ENCODE data around the gene TYW3.

TYW3 gene

GRCh38 chr1:74732960-74733603 is at the start of gene TYW3, which contains the start of gene CRYZ:
Gene TYW3, plus strand, starts transcription at chr1:74733152. Its CDS starts 93 bp downstream, at chr1:74733245.
Gene CRYZ, minus strand, starts transcription at chr1:74733050. Its CDS starts 8,229 bp downstream, at chr1:74724821.
- no peaks in the 10 kb centered on the region for H3K27me3 ChIP-seq (replicated peaks; ENCODE audit: control insufficient read depth, insufficient read depth, low read length)
- H3K36me3 ChIP-seq (ENCODE audit: control insufficient read depth, insufficient read depth, low read length, severe bottlenecking): peaks cover 16% of the 10 kb centered on the region
- peak within 1 kb of the TSS; percentile 97 for H3K4me3 ChIP-seq (ENCODE audit: low read length)
- H3K4me1 ChIP-seq (ENCODE audit: control insufficient read depth, insufficient read depth, low read length): peaks cover 46% of the 10 kb centered on the region
- H3K9me3 ChIP-seq (ENCODE audit: control insufficient read depth, low read length): no peaks in the 10 kb centered on the region
- peak; percentile 96 for DNase-seq (ENCODE audit: low read depth)
- peak within 1 kb of the TSS; percentile 91 for H3K9ac ChIP-seq (ENCODE audit: low read length)

GRCh38 chr1:74683656-74684055 is 49.3 kb upstream of the TYW3 start:
- Histone ChIP-seq H3K27me3 (replicated peaks; ENCODE audit: control insufficient read depth, insufficient read depth, low read length) (no peaks in the 10 kb centered on the region), H3K9ac (ENCODE audit: low read length) (no peak overlapping the region), H3K9me3 (ENCODE audit: control insufficient read depth, low read length) (no peaks in the 10 kb centered on the region), H3K4me3 (ENCODE audit: low read length) (no peak overlapping the region), H3K36me3 (ENCODE audit: control insufficient read depth, insufficient read depth, low read length, severe bottlenecking) (no peaks in the 10 kb centered on the region), H3K4me1 (ENCODE audit: control insufficient read depth, insufficient read depth, low read length) (no peaks in the 10 kb centered on the region)
- DNase-seq (ENCODE audit: low read depth): no peak

- H3K4me1 ChIP-seq (ENCODE audit: control insufficient read depth, insufficient read depth, low read length): no peaks in the 10 kb centered on the region
- no peak for DNase-seq (ENCODE audit: low read depth)
- H3K9ac ChIP-seq (ENCODE audit: low read length): no peak overlapping the region
- no peak overlapping the region for H3K4me3 ChIP-seq (ENCODE audit: low read length)
- no peaks in the 10 kb centered on the region for H3K36me3 ChIP-seq (ENCODE audit: control insufficient read depth, insufficient read depth, low read length, severe bottlenecking)
- H3K9me3 ChIP-seq (ENCODE audit: control insufficient read depth, low read length): no peaks in the 10 kb centered on the region
- no peaks in the 10 kb centered on the region for H3K27me3 ChIP-seq (replicated peaks; ENCODE audit: control insufficient read depth, insufficient read depth, low read length)
These were observed 48.7 kb upstream of the TYW3 start for GRCh38 chr1:74684301-74684700.

GRCh38 chr1:74686928-74687327 is 46.0 kb upstream of the TYW3 start:
- no peak overlapping the region for H3K4me3 ChIP-seq (ENCODE audit: low read length)

DNA sequence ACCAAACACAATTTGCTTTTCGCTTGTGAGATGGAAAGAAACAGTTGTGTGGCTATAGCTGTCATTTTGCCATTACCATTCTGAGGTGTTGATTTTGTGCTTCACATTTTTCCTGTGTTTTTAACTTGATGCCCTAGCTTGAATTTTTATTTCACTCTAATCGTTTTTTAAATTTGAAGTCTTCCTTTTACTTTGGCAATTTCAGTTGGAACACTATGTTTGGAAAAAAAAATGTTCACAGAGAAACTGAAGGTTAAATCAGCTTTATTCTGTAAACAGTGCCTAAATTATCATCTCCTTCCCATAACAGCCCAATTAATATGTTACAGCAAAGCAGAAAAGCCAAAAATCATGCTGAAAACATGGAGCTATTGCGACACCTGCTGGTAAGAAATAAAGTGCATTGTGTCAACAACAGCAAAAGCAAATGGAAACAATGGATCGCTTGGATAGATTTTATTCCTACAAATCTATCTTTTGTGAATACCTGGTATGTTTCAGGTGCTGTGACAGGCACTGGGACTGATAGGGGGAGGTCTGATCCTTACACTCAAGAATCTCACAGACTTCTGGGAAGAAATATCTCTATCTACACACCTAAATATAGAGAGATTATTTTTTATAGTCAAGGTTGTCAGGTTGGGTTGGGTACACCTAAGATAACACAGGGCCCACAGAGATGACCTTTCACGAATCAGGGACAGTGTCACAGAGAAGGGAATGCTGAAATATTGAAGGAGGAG is 43.2 kb upstream of the TYW3 start:
- Histone ChIP-seq H3K9me3 (ENCODE audit: control insufficient read depth, low read length) (no peaks in the 10 kb centered on the region), H3K4me3 (ENCODE audit: low read length) (no peak overlapping the region), H3K9ac (ENCODE audit: low read length) (peak overlapping the region; percentile 21), H3K4me1 (ENCODE audit: control insufficient read depth, insufficient read depth, low read length) (no peaks in the 10 kb centered on the region), H3K27me3 (replicated peaks; ENCODE audit: control insufficient read depth, insufficient read depth, low read length) (no peaks in the 10 kb centered on the region), H3K36me3 (ENCODE audit: control insufficient read depth, insufficient read depth, low read length, severe bottlenecking) (no peaks in the 10 kb centered on the region)
- peak; percentile 88 for DNase-seq (ENCODE audit: low read depth)

More at GRCh38 chr1:74686928-74687327, 46.0 kb upstream of the TYW3 start:
- DNase-seq (ENCODE audit: low read depth): no peak
- no peak overlapping the region for H3K9ac ChIP-seq (ENCODE audit: low read length)
- no peaks in the 10 kb centered on the region for H3K4me1 ChIP-seq (ENCODE audit: control insufficient read depth, insufficient read depth, low read length)
- no peaks in the 10 kb centered on the region for H3K36me3 ChIP-seq (ENCODE audit: control insufficient read depth, insufficient read depth, low read length, severe bottlenecking)
- no peaks in the 10 kb centered on the region for H3K9me3 ChIP-seq (ENCODE audit: control insufficient read depth, low read length)
- no peaks in the 10 kb centered on the region for H3K27me3 ChIP-seq (replicated peaks; ENCODE audit: control insufficient read depth, insufficient read depth, low read length)

DNA sequence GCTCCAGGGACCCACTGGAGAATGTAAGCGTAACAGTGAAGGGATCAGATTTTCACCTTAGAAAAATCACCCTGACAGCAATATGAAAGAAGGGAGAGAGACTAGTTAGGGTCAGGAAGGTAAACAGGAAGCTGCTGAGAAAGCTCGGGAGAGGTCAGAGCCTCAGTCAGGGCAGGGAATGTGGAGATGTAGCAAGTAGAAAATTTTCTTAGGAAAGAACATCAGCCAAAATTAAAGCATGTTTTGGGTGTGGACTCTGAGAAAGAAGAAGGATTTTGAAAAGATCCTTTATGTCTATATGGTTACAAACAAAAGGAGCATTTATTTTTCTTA is 42.6 kb upstream of the TYW3 start:
- Histone ChIP-seq H3K27me3 (replicated peaks; ENCODE audit: control insufficient read depth, insufficient read depth, low read length) (no peaks in the 10 kb centered on the region), H3K9me3 (ENCODE audit: control insufficient read depth, low read length) (no peaks in the 10 kb centered on the region), H3K4me1 (ENCODE audit: control insufficient read depth, insufficient read depth, low read length) (no peaks in the 10 kb centered on the region), H3K9ac (ENCODE audit: low read length) (peak overlapping the region; percentile 21), H3K36me3 (ENCODE audit: control insufficient read depth, insufficient read depth, low read length, severe bottlenecking) (no peaks in the 10 kb centered on the region), H3K4me3 (ENCODE audit: low read length) (no peak overlapping the region)
- DNase-seq (ENCODE audit: low read depth): no peak

- H3K9me3 ChIP-seq (ENCODE audit: control insufficient read depth, low read length): no peaks in the 10 kb centered on the region
- H3K36me3 ChIP-seq (ENCODE audit: control insufficient read depth, insufficient read depth, low read length, severe bottlenecking): no peaks in the 10 kb centered on the region
- H3K4me3 ChIP-seq (ENCODE audit: low read length): no peak overlapping the region
- no peak overlapping the region for H3K9ac ChIP-seq (ENCODE audit: low read length)
- DNase-seq (ENCODE audit: low read depth): no peak
- H3K4me1 ChIP-seq (ENCODE audit: control insufficient read depth, insufficient read depth, low read length): no peaks in the 10 kb centered on the region
- H3K27me3 ChIP-seq (replicated peaks; ENCODE audit: control insufficient read depth, insufficient read depth, low read length): no peaks in the 10 kb centered on the region
These were observed 42.0 kb upstream of the TYW3 start for GRCh38 chr1:74690909-74691308.

- Histone ChIP-seq H3K4me3 (ENCODE audit: low read length) (no peak overlapping the region), H3K4me1 (ENCODE audit: control insufficient read depth, insufficient read depth, low read length) (no peaks in the 10 kb centered on the region), H3K9ac (ENCODE audit: low read length) (no peak overlapping the region), H3K27me3 (replicated peaks; ENCODE audit: control insufficient read depth, insufficient read depth, low read length) (no peaks in the 10 kb centered on the region), H3K9me3 (ENCODE audit: control insufficient read depth, low read length) (no peaks in the 10 kb centered on the region), H3K36me3 (ENCODE audit: control insufficient read depth, insufficient read depth, low read length, severe bottlenecking) (no peaks in the 10 kb centered on the region)
- DNase-seq (ENCODE audit: low read depth): peak; percentile 57
These were observed 39.5 kb upstream of the TYW3 start for GRCh38 chr1:74693473-74693872.

GRCh38 chr1:74697832-74698231 is 35.1 kb upstream of the TYW3 start:
- DNase-seq (ENCODE audit: low read depth): no peak
- peaks cover 6% of the 10 kb centered on the region for H3K36me3 ChIP-seq (ENCODE audit: control insufficient read depth, insufficient read depth, low read length, severe bottlenecking)
- no peaks in the 10 kb centered on the region for H3K27me3 ChIP-seq (replicated peaks; ENCODE audit: control insufficient read depth, insufficient read depth, low read length)
- H3K9ac ChIP-seq (ENCODE audit: low read length): no peak overlapping the region
- no peaks in the 10 kb centered on the region for H3K4me1 ChIP-seq (ENCODE audit: control insufficient read depth, insufficient read depth, low read length)
- H3K9me3 ChIP-seq (ENCODE audit: control insufficient read depth, low read length): no peaks in the 10 kb centered on the region
- no peak overlapping the region for H3K4me3 ChIP-seq (ENCODE audit: low read length)

DNA sequence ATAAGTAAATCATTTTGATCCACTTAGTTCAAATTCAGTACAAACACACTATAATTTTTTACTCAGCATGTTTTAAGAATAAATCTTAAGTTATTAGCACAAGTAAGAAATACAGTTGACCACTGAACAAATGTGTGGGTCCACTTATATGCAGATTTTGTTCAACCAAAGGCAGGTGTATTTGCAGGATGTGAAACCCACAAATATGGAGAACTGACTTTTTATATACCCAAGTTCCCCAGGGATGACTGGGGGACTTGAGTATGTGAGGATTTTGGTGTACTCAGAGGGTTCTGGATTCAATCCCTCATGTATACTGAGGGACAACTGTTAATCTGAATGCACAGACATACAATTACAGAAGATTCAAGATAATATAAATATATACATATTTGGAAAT is 33.6 kb upstream of the TYW3 start:
- Histone ChIP-seq H3K4me3 (ENCODE audit: low read length) (no peak overlapping the region), H3K27me3 (replicated peaks; ENCODE audit: control insufficient read depth, insufficient read depth, low read length) (no peaks in the 10 kb centered on the region), H3K36me3 (ENCODE audit: control insufficient read depth, insufficient read depth, low read length, severe bottlenecking) (peaks cover 19% of the 10 kb centered on the region), H3K4me1 (ENCODE audit: control insufficient read depth, insufficient read depth, low read length) (no peaks in the 10 kb centered on the region), H3K9me3 (ENCODE audit: control insufficient read depth, low read length) (no peaks in the 10 kb centered on the region), H3K9ac (ENCODE audit: low read length) (no peak overlapping the region)
- no peak for DNase-seq (ENCODE audit: low read depth)

GRCh38 chr1:74703386-74704182 is 29.4 kb upstream of the TYW3 start:
- DNase-seq (ENCODE audit: low read depth): no peak
- Histone ChIP-seq H3K27me3 (replicated peaks; ENCODE audit: control insufficient read depth, insufficient read depth, low read length) (no peaks in the 10 kb centered on the region), H3K9me3 (ENCODE audit: control insufficient read depth, low read length) (no peaks in the 10 kb centered on the region), H3K4me1 (ENCODE audit: control insufficient read depth, insufficient read depth, low read length) (no peaks in the 10 kb centered on the region), H3K9ac (ENCODE audit: low read length) (no peak overlapping the region), H3K36me3 (ENCODE audit: control insufficient read depth, insufficient read depth, low read length, severe bottlenecking) (peaks cover 45% of the 10 kb centered on the region), H3K4me3 (ENCODE audit: low read length) (no peak overlapping the region)
